GM12891 (cell line): ENCODE data around the gene PHAF1.
A peak's percentile ranks its signal among the peaks of the same experiment; 100 is the strongest.

ENCODE experiments used
- DNase-seq: peaks from one replicate; pipeline ENCODE4 v3.0.0; 2011; ENCODE audit warnings: low spot score; ENCODE audit not compliant: insufficient read length
- FAIRE-seq: peaks from 2 replicates; lab custom pipeline; 2011; peaks lifted over from hg19 to GRCh38; lab: Jason Lieb, UNC
- PAX5 ChIP-seq: IDR thresholded peaks from 2 replicates; pipeline ENCODE4 v1.6.1; 2011; ENCODE audit warnings: low read length, moderate library complexity, mild to moderate bottlenecking; ENCODE audit not compliant: insufficient read depth, severe bottlenecking
- POLR2A ChIP-seq: IDR thresholded peaks from 2 replicates; pipeline ENCODE4 v1.6.1; 2011; ENCODE audit warnings: low read depth, low read length, control low read depth
- POLR2AphosphoS5 ChIP-seq: IDR thresholded peaks from 2 replicates; pipeline ENCODE4 v1.6.1; 2011; ENCODE audit warnings: low read depth, low read length, control low read depth
- POU2F2 ChIP-seq: IDR thresholded peaks from 2 replicates; pipeline ENCODE4 v1.6.1; 2011; ENCODE audit warnings: low read depth, mild to moderate bottlenecking, control low read depth, low read length, moderate library complexity
- SPI1 ChIP-seq: IDR thresholded peaks from 2 replicates; pipeline ENCODE4 v1.6.1; 2011; ENCODE audit warnings: low read depth, low read length, control low read depth
- TAF1 ChIP-seq: IDR thresholded peaks from 2 replicates; pipeline ENCODE4 v1.6.1; 2011; ENCODE audit warnings: low read depth, low read length, control low read depth

PHAF1 gene

DNA sequence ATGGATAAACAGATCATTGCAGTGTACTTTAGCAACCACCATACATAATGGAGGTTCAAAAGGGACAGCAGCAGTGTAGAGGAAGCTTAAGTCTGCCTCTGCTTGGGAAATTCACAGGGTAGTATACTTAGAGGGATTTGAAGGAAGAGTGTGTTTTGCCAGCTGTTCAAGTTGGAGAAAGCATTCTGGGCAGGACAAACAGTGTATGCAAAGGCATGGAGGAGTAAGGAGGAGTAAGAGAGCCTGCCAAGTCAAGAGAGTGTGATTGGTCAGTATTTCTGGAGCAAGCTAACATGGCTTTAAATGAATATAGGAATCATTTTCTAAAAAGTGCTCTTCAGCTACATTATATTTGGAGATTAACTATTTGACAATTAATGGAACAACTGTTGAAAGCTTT is 22.9 kb upstream of the PHAF1 start:
- FAIRE-seq, result no peak
- TF ChIP-seq POLR2A (no peak), TAF1 (no peak), POU2F2 (no peak), POLR2AphosphoS5 (no peak), PAX5 (no peak), SPI1 (no peak)
- no peak for DNase-seq

- TF ChIP-seq SPI1 (no peak), PAX5 (no peak), POLR2AphosphoS5 (no peak), POLR2A (no peak), POU2F2 (no peak), TAF1 (no peak)
- DNase-seq (no peak), FAIRE-seq (no peak)
Measured at GRCh38 chr16:67087291-67087690, 22.4 kb upstream of the PHAF1 start.

- no peak for TF ChIP-seq POU2F2
- no peak for TF ChIP-seq TAF1
- TF ChIP-seq POLR2AphosphoS5, result no peak
- DNase-seq (no peak), FAIRE-seq (no peak)
Measured at GRCh38 chr16:67087803-67088202, 21.9 kb upstream of the PHAF1 start.

- DNase-seq (no peak), FAIRE-seq (no peak)
- TF ChIP-seq TAF1 (no peak), POU2F2 (no peak), SPI1 (no peak), POLR2A (no peak), POLR2AphosphoS5 (no peak), PAX5 (no peak)
Measured at GRCh38 chr16:67088551-67088950, 21.2 kb upstream of the PHAF1 start.

DNA sequence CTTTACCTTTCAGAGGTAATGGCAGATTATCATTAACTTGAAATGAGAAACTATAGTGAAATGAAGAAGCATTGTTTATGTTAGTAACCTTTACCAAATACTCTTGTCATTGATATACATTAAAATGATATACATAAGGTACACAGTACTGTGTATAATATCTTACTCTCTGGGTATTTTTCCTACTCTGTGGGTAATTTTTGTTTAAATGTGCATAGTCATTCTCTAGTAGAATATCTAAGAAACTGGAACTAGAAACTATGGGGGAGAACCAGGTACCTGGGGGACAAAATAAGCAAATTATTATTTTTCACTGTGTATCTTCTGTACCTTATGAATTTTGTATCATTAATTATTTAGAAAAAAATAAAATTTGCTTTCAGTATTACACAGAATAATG is 20.6 kb upstream of the PHAF1 start:
- FAIRE-seq (no peak), DNase-seq (no peak)
- no peak for TF ChIP-seq POLR2AphosphoS5
- TF ChIP-seq SPI1, result no peak
- TF ChIP-seq TAF1, result no peak
- TF ChIP-seq POLR2A, result no peak
- no peak for TF ChIP-seq PAX5
- no peak for TF ChIP-seq POU2F2

- no peak for DNase-seq
- FAIRE-seq, result peak; percentile 65
- TF ChIP-seq POU2F2, result no peak
- TF ChIP-seq TAF1, result no peak
- TF ChIP-seq SPI1, result no peak
- no peak for TF ChIP-seq POLR2A
- no peak for TF ChIP-seq PAX5
- TF ChIP-seq POLR2AphosphoS5, result no peak
Measured at GRCh38 chr16:67091906-67092566, 17.7 kb upstream of the PHAF1 start.

DNA sequence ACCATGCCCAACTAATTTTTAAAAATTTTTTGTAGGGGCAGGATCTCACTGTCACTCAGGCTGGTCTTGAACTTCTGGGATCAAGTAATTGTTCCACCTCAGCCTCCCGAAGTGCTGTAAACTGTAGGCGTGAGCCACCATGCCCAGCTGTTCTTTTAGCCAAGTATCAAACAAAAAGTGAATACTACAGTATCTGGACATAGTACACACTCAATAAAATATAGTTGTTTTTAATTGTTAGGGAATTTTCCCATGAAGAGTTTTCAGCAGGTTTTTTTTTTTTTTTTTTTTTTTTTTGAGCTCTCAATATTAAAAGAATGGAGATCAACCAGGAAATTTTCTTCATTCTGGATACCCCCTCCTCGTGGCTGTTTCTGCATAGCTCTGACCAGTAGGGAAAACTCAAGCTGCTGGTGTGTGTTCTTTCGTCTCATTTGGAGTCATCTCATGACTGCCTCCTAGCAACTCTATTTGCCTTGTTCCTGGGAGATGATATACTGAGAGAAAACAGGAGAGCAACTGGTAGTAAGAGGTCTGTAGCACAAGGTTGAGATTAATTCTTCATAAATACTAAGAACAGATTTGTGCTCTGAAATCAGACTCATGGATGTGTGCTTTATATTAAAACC is 16.5 kb upstream of the PHAF1 start:
- TF ChIP-seq SPI1 (no peak), POLR2AphosphoS5 (no peak), POLR2A (no peak), TAF1 (no peak), PAX5 (no peak), POU2F2 (no peak)
- FAIRE-seq (no peak), DNase-seq (no peak)

- no peak for TF ChIP-seq POLR2AphosphoS5
- no peak for TF ChIP-seq POLR2A
- no peak for TF ChIP-seq SPI1
- no peak for TF ChIP-seq TAF1
- no peak for TF ChIP-seq POU2F2
- no peak for TF ChIP-seq PAX5
- DNase-seq, result no peak
- FAIRE-seq, result no peak
Measured at GRCh38 chr16:67098599-67098998, 11.1 kb upstream of the PHAF1 start.

DNA sequence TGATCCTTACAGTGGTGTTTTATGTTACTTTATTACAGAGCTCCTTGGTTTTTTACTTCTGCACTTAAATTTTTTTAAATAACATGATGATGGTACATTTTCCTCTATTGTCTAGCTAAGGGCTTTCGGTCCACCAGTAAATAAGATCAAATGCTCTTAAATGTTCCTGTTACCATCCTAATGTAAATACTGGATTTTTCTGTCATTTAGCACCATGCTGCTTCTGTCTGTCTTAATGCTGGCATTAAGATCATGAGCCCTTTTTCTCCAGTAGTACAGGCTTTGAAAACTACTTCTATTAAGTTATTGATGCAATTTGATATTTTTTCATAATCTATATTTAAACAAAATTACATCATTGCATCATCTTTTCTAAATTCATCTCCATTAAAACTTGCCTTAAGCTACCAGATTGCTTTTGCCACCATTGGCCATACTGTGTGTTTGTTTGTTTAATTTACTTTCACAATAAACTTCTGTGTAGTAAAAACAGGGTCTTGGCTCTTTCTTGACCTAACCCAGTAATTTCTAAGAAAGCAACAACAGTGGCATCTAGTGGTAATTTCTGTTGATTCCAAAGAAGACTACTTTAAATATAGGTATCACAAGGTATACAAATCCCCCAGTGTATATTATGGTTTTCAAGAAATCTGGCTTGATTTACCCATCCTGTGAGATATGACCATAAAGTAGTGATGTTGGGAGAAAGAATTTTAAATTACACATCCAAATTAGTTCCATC is 9.0 kb upstream of the PHAF1 start:
- FAIRE-seq (no peak), DNase-seq (no peak)
- TF ChIP-seq POLR2AphosphoS5 (no peak), POU2F2 (no peak), POLR2A (no peak), TAF1 (no peak), PAX5 (no peak), SPI1 (no peak)
